Spinal cord (tissue), 10 donors: ENCODE data around the gene VPS37C. TPM values are rescaled to one million over a fixed set of nuclear protein-coding genes. Genes with fewer than 3 reads are reported as not detected.
A peak's percentile ranks its signal among the peaks of the same experiment; 100 is the strongest.
"Not testable (repeated sequence)": the region's sequence is repeated elsewhere in the genome, so short reads cannot be mapped to it uniquely, and the experiment has no call there.

Experiments
- DNase-seq, 6 donors: peaks; one replicate each; pipeline versions ENCODE4 v3.0.0 to v3.0.0-alpha.2; 2013 to 2015; ENCODE audit warnings: low spot score in 6 of 6, low read depth in 4 of 6
- H3K27ac ChIP-seq: one replicate; pipeline ENCODE4 v1.5.1; 2013; ENCODE audit warnings: low read depth, low read length, control low read depth
- H3K27me3 ChIP-seq: one replicate; pipeline ENCODE4 v1.6.1; 2013; ENCODE audit warnings: low read length; ENCODE audit not compliant: control insufficient read depth, insufficient read depth
- H3K36me3 ChIP-seq: one replicate; pipeline ENCODE4 v1.6.1; 2013; ENCODE audit warnings: low read length; ENCODE audit not compliant: control insufficient read depth, insufficient read depth
- H3K4me1 ChIP-seq: one replicate; pipeline ENCODE4 v1.6.1; 2013; ENCODE audit warnings: low read length; ENCODE audit not compliant: control insufficient read depth, insufficient read depth
- H3K4me3 ChIP-seq: one replicate; pipeline ENCODE4 v1.5.1; 2013; ENCODE audit warnings: low read depth, low read length, control low read depth
- H3K9me3 ChIP-seq: one replicate; pipeline ENCODE4 v1.6.1; 2013; ENCODE audit warnings: low read length; ENCODE audit not compliant: control insufficient read depth, insufficient read depth
- WGBS: methylation state at CpG from one replicate; pipeline ENCODE4 v1.1.5; 2013; ENCODE audit warnings: missing lambda C conversion rate; ENCODE audit not compliant: insufficient coverage; 5-methylcytosine and 5-hydroxymethylcytosine counted together
- long read RNA-seq, 4 donors: transcript quantifications; one replicate each; lab custom pipeline, GENCODE V29; 2026
- polyA plus RNA-seq, 2 donors: library from polyadenylated mRNA; unstranded; fragments of 120-200 nt; gene quantifications; one replicate each; pipeline ENCODE4 v1.2.1, GENCODE V29; 2013; ENCODE audit not compliant: insufficient read length in 2 of 2
- total RNA-seq, 2 donors: library from RNA; depleted of rRNA in 1 of 2; stranded (reverse); fragments of 120-200 nt in 1 of 2; fragments of >200 nt in 1 of 2; gene quantifications; one replicate each; pipeline versions ENCODE4 v1.2.3 to v1.2.4, GENCODE V29; 2013 to 2014
- donor health status: healthy.

The VPS37C gene
- total RNA-seq, result 10 to 100 TPM in 1 of 2 donors, 1 to 10 TPM in 1; 4.8 to 11.4 TPM
- polyA plus RNA-seq, result 10 to 100 TPM; 14.1 to 16.5 TPM
- long read RNA-seq, donor 1, transcript VPS37C-201 (5 exons, 2,865 nt), result major isoform, 8 of 8 reads
- long read RNA-seq, donor 1, partial matches to known transcripts, result 0 of 8 reads
- long read RNA-seq, donor 1, other reads (novel, unspliced or antisense), result 0 of 8 reads
- long read RNA-seq, donor 2, transcript VPS37C-201 (5 exons, 2,865 nt), result major isoform, 5 of 5 reads
- long read RNA-seq, donor 2, partial matches to known transcripts, result 0 of 5 reads
- long read RNA-seq, donor 2, other reads (novel, unspliced or antisense), result 0 of 5 reads
- long read RNA-seq, donor 3, partial matches to known transcripts, result 0 of 4 reads
- long read RNA-seq, donor 3, other reads (novel, unspliced or antisense), result 0 of 4 reads
- long read RNA-seq, donor 4, transcript VPS37C-201 (5 exons, 2,865 nt), result major isoform, 9 of 12 reads
- long read RNA-seq, donor 4, partial matches to known transcripts, result 0 of 12 reads
- long read RNA-seq, donor 4, other reads (novel, unspliced or antisense), result 0 of 12 reads

DNA sequence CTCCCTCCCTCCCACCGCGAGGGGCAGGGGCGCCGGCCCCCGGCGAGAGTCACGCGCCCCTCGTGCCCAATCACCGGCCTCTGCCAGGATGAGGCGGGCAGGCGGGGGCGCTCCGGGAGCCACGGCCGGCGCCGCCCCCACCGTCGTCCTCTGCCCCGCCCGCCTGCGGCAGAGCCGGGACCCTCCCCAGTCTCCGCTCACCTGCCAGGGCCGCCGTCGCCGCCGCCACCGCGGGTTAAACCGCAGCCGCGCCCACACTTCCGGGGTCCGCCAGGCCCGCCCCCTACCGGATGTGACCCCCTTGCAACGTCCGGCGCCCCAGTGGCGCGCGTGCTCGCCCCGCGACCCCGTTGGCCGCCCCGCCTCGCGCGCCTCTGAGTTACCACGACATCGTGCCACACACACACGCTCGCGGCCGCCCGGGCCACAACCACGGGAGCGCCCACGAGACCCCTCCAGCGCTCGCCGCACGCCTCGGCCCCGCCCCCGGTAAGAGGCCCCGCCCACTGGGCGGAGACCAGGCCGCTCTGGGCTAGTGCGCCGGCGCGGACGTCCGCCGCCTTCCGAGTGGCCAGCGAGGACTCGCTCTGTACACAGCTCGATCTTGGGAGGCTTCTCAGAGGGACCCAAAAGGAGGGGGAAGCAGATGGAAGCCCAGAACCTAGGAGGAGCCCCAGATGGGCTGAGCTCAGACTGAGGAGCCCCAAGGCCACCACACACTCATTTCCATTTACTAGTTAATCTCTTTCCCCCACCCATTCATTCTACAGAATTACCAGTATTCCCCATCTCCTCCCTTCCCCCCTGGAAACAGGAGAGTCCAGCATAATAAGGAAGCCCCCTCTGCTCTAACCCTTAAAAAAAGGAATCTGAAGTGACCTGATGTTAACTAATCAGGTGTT is at the start of gene VPS37C:
TSS of gene VPS37C (minus strand) at position 237 of the 902 bp plus-strand sequence. CDS start 22,597 bp downstream, outside the sequence.
- WGBS, result under 1% methylated on average over 85 of the region's 85 CpGs
- H3K36me3 ChIP-seq, result no peaks in the 10 kb centered on the region

GRCh38 chr11:61210629-61211028 is 49.4 kb upstream of the VPS37C start:
- H3K36me3 ChIP-seq, DNase-seq, H3K27me3 ChIP-seq, H3K4me1 ChIP-seq, H3K9me3 ChIP-seq, H3K4me3 ChIP-seq, H3K27ac ChIP-seq: not testable (repeated sequence)
- WGBS, result no CpG with 5 or more reads among the region's 6 CpGs

More for the DNA sequence above, at the start of gene VPS37C:
- H3K4me3 ChIP-seq, result peak within 1 kb of the TSS; percentile 75
- no peaks in the 10 kb centered on the region for H3K27me3 ChIP-seq
- H3K27ac ChIP-seq, result peak within 1 kb of the TSS; percentile 65
- H3K4me1 ChIP-seq, result peaks cover 9% of the 10 kb centered on the region
- no peaks in the 10 kb centered on the region for H3K9me3 ChIP-seq
- DNase-seq, result peak; percentile 79 to 97 (median 88)

- H3K36me3 ChIP-seq, H3K4me1 ChIP-seq, DNase-seq, H3K27ac ChIP-seq, H3K4me3 ChIP-seq, H3K9me3 ChIP-seq, H3K27me3 ChIP-seq: not testable (repeated sequence)
- WGBS, result no CpG with 5 or more reads among the region's 9 CpGs
Observed at GRCh38 chr11:61207636-61208310, 46.5 kb upstream of the VPS37C start.

DNA sequence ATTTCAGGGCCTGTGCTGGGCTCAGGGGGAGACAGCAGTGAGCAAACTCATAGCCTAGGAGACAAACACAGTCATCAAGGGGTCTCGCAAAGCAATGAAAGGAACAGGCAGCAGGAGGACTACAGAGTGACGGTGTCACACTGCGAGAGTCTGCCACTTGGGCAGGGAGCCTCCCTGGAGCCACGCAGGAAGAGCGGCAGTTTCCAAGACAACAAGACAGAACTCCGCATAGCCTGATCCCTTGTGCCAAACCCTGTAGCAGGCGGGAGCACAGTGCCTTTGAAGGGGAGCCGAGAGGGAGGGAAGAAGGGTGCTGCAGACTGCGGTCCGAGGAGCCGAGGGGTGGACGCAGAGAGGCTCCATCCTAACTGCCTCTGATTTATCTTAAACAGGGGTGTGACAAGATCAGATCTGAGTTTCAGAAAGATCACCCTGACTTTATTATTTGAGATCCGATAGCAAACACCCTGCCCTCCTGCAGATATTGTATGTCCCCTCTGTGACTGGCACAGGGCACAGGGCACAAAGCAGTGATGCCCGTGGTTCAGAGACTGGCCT is 43.4 kb upstream of the VPS37C start:
- H3K9me3 ChIP-seq, H3K27me3 ChIP-seq, H3K36me3 ChIP-seq, H3K27ac ChIP-seq, H3K4me3 ChIP-seq, H3K4me1 ChIP-seq: not testable (repeated sequence)
- 42% methylated on average over 11 of the region's 14 CpGs for WGBS
- peak in 4 of 6 donors; percentile 1 to 75 (median 41) for DNase-seq

- not testable (repeated sequence) for H3K4me3 ChIP-seq, H3K4me1 ChIP-seq, DNase-seq, H3K9me3 ChIP-seq, H3K36me3 ChIP-seq, H3K27ac ChIP-seq, H3K27me3 ChIP-seq
- no CpG with 5 or more reads among the region's 5 CpGs for WGBS
Observed at GRCh38 chr11:61203873-61204272, 42.6 kb upstream of the VPS37C start.

- H3K27ac ChIP-seq, H3K27me3 ChIP-seq, H3K9me3 ChIP-seq, DNase-seq, H3K4me1 ChIP-seq, H3K4me3 ChIP-seq, H3K36me3 ChIP-seq: not testable (repeated sequence)
- 88% methylated on average over 5 of the region's 18 CpGs for WGBS
Observed at GRCh38 chr11:61202950-61203746, 41.9 kb upstream of the VPS37C start, which contains the start of gene PGA3. TSS of gene PGA3 (plus strand) at chr11:61203515. CDS start at chr11:61203565, 50 bp downstream.

DNA sequence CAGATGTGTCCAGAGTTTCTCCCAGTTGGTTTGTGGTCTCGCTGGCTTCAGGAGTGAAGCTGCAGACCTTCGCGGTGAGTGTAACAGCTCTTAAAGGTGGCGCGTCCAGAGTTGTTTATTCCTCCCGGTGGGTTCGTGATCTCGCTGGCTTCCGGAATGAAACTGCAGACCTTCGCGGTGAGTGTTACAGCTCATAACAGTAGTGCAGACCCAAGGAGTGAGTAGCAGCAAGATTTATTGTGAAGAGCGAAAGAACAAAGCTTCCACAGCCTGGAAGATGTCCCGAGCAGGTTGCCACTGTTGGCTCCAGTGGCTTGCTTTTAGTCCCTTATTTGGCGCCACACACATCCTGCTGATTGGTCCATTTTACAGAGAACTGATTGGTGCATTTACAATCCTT is 40.2 kb upstream of the VPS37C start:
- no peaks in the 10 kb centered on the region for H3K27me3 ChIP-seq
- H3K4me3 ChIP-seq, result no peak overlapping the region
- 95% methylated on average over 14 of the region's 14 CpGs for WGBS
- no peaks in the 10 kb centered on the region for H3K4me1 ChIP-seq
- no peak for DNase-seq
- no peaks in the 10 kb centered on the region for H3K9me3 ChIP-seq
- no peak overlapping the region for H3K27ac ChIP-seq
- H3K36me3 ChIP-seq, result no peaks in the 10 kb centered on the region

DNA sequence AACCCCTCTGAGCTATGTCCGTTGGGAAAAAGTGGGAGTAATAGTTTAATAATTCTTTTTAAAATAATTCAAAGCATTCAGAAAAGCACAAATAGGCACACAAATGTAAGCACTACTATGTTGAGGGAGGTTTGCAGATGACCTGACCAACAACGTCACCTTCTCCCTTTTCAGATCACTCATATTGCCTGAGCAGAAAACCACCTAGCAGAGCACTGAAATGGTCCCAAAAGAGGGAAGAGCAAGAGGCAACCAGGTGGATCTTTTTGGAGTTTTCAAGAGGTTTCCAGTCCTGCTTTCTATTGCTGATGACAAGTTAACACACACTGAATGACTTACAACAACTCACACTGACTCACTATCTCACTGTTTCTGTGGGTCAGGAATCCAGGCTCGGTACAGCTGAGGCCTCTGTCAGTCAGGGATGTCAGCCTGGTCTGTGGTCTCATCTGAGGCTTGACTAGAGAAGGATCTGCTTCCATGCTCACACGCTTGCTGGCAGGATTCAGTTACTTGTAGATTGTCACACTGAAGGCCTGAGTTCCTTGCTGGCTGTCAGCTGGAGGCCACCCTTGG is 37.8 kb upstream of the VPS37C start:
- Histone ChIP-seq H3K27ac (no peak overlapping the region), H3K4me1 (no peaks in the 10 kb centered on the region)
- 93% methylated on average over 2 of the region's 4 CpGs for WGBS

More for the DNA sequence above, 37.8 kb upstream of the VPS37C start:
- no peak overlapping the region for H3K4me3 ChIP-seq
- no peak for DNase-seq
- no peaks in the 10 kb centered on the region for H3K36me3 ChIP-seq
- H3K27me3 ChIP-seq, result no peaks in the 10 kb centered on the region
- H3K9me3 ChIP-seq, result no peaks in the 10 kb centered on the region
